HEK293T (cell line): ENCODE data around the gene ACADS.

Source experiments
- BHLHE40 ChIP-seq: fragments of 450-650 bp; IDR thresholded peaks from 2 replicates; pipeline ENCODE4 v1.6.1; 2016; ENCODE audit warnings: mild to moderate bottlenecking, moderate library complexity, borderline replicate concordance
- CTBP1 ChIP-seq: fragments of 450-650 bp; IDR thresholded peaks from 2 replicates; pipeline ENCODE4 v1.6.1; 2016; ENCODE audit warnings: borderline replicate concordance
- FOXM1 ChIP-seq: fragments of 450-650 bp; IDR thresholded peaks from 2 replicates; pipeline ENCODE4 v1.6.1; 2017; ENCODE audit warnings: mild to moderate bottlenecking, borderline replicate concordance
- LEF1 ChIP-seq: fragments of 450-650 bp; IDR thresholded peaks from 2 replicates; pipeline ENCODE4 v1.6.1; 2017; ENCODE audit warnings: mild to moderate bottlenecking, borderline replicate concordance
- PKNOX1 ChIP-seq: fragments of 450-650 bp; IDR thresholded peaks from 2 replicates; pipeline ENCODE4 v1.6.1; 2016
- SUZ12 ChIP-seq: fragments of 450-650 bp; IDR thresholded peaks from 2 replicates; pipeline ENCODE4 v1.6.1; 2016; ENCODE audit warnings: mild to moderate bottlenecking
- TARDBP ChIP-seq: fragments of 450-650 bp; IDR thresholded peaks from 2 replicates; pipeline ENCODE4 v1.6.1; 2016
- ZNF384 ChIP-seq: fragments of 450-650 bp; IDR thresholded peaks from 2 replicates; pipeline ENCODE4 v1.6.1; 2016

DNA sequence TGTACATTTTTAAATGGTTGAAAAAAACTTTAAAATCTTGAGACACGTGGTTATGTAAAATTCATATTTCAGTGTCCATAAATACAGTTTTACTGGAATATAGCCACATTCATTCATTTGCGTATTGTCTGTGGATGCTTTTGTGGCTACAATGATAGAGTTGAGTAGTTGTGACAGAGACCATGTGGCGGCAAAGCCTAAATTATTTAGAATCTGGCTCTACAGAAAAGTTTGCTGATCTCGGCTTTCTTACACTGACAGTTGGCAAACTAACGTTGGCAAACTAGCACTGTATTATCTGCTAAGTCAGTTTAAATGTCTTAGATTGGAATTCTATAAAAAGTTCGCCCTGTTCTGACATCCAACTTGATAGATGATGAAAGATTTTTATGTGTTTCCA lies 13.0 kb upstream of the ACADS start:
- no peak for TF ChIP-seq FOXM1
- TF ChIP-seq CTBP1, result no peak
- TF ChIP-seq BHLHE40, result no peak
- TF ChIP-seq SUZ12, result no peak
- TF ChIP-seq LEF1, result no peak
- TF ChIP-seq TARDBP, result no peak
- no peak for TF ChIP-seq PKNOX1
- no peak for TF ChIP-seq ZNF384
